Astrocyte (in vitro differentiated cells and primary cell): Measurements from ENCODE around the gene DRP2. TPM values are rescaled to one million over a fixed set of nuclear protein-coding genes. Genes with fewer than 3 reads are reported as not detected.

ENCODE experiments used
- DNase-seq: peaks from one replicate; pipeline ENCODE4 v3.0.0-alpha.2; 2010; ENCODE audit warnings: low read depth
- FAIRE-seq: peaks from 2 replicates; lab custom pipeline; 2011; peaks lifted over from hg19 to GRCh38; lab: Jason Lieb, UNC
- H2AFZ ChIP-seq: 2 replicates; pipeline ENCODE4 v1.6.0; 2012; ENCODE audit warnings: low read depth, low read length, inconsistent platforms
- H3K27ac ChIP-seq: 2 replicates; pipeline ENCODE4 v1.5.1; 2011; ENCODE audit warnings: low read depth, low read length, inconsistent platforms
- H3K27me3 ChIP-seq: 2 replicates; pipeline ENCODE4 v1.6.0; 2011; ENCODE audit warnings: low read length, inconsistent platforms; ENCODE audit not compliant: insufficient read depth
- H3K36me3 ChIP-seq: 2 replicates; pipeline ENCODE4 v1.5.1; 2011; ENCODE audit warnings: low read length, inconsistent platforms; ENCODE audit not compliant: insufficient read depth
- H3K4me1 ChIP-seq: 2 replicates; pipeline ENCODE4 v1.5.1; 2011; ENCODE audit warnings: low read length, inconsistent platforms; ENCODE audit not compliant: insufficient read depth
- H3K4me2 ChIP-seq: 2 replicates; pipeline ENCODE4 v1.6.0; 2012; ENCODE audit warnings: low read length, inconsistent platforms
- H3K4me3 ChIP-seq: 2 replicates; pipeline ENCODE4 v1.5.1; 2011; ENCODE audit warnings: low read depth, mild to moderate bottlenecking, low read length, inconsistent platforms; ENCODE audit not compliant: insufficient read depth
- H3K79me2 ChIP-seq: 2 replicates; pipeline ENCODE4 v1.6.0; 2012; ENCODE audit warnings: mild to moderate bottlenecking, low read length, inconsistent platforms; ENCODE audit not compliant: insufficient read depth
- H3K9ac ChIP-seq: 2 replicates; pipeline ENCODE4 v1.6.0; 2012; ENCODE audit warnings: mild to moderate bottlenecking, low read length, inconsistent platforms
- H3K9me3 ChIP-seq: 2 replicates; pipeline ENCODE4 v1.5.1; 2012; ENCODE audit warnings: low read depth, mild to moderate bottlenecking, low read length, inconsistent platforms; ENCODE audit not compliant: insufficient read depth
- H4K20me1 ChIP-seq: 2 replicates; pipeline ENCODE4 v1.6.0; 2012; ENCODE audit warnings: low read length, inconsistent platforms; ENCODE audit not compliant: insufficient read depth
- H3K27ac Mint-ChIP-seq: one replicate; pipeline ENCODE4 v1.8.0; 2021; ENCODE audit warnings: mild to moderate bottlenecking, mixed read lengths; ENCODE audit not compliant: unreplicated experiment
- H3K27me3 Mint-ChIP-seq: one replicate; pipeline ENCODE4 v1.8.0; 2021; ENCODE audit warnings: low read depth, mixed read lengths; ENCODE audit not compliant: unreplicated experiment
- H3K36me3 Mint-ChIP-seq: one replicate; pipeline ENCODE4 v1.8.0; 2021; ENCODE audit warnings: low read depth, mixed read lengths; ENCODE audit not compliant: unreplicated experiment
- H3K4me1 Mint-ChIP-seq: one replicate; pipeline ENCODE4 v1.8.0; 2021; ENCODE audit warnings: low read depth, mixed read lengths; ENCODE audit not compliant: unreplicated experiment
- H3K4me3 Mint-ChIP-seq: one replicate; pipeline ENCODE4 v1.8.0; 2021; ENCODE audit warnings: mild to moderate bottlenecking, moderate library complexity, mixed read lengths; ENCODE audit not compliant: unreplicated experiment
- H3K9me3 Mint-ChIP-seq: one replicate; pipeline ENCODE4 v1.8.0; 2021; ENCODE audit warnings: mild to moderate bottlenecking, mixed read lengths; ENCODE audit not compliant: unreplicated experiment
- EZH2 ChIP-seq: IDR thresholded peaks from 2 replicates; pipeline ENCODE4 v1.6.1; 2012; ENCODE audit warnings: mild to moderate bottlenecking, low read length, inconsistent platforms; ENCODE audit not compliant: insufficient read depth
- total RNA-seq: library from RNA; stranded (reverse); gene quantifications from 2 replicates; pipeline ENCODE4 v1.2.1, GENCODE V29; 2021
- TF ChIP-seq, protein P1 (sequence below): IDR thresholded peaks from 2 replicates; pipeline ENCODE4 v1.5.1; 2011; ENCODE audit warnings: low read depth, mild to moderate bottlenecking, inconsistent platforms, low read length, moderate library complexity; ENCODE audit not compliant: insufficient read depth

The DRP2 gene
- total RNA-seq, 1 donor from 2014 or later = 4.2 TPM

DNA sequence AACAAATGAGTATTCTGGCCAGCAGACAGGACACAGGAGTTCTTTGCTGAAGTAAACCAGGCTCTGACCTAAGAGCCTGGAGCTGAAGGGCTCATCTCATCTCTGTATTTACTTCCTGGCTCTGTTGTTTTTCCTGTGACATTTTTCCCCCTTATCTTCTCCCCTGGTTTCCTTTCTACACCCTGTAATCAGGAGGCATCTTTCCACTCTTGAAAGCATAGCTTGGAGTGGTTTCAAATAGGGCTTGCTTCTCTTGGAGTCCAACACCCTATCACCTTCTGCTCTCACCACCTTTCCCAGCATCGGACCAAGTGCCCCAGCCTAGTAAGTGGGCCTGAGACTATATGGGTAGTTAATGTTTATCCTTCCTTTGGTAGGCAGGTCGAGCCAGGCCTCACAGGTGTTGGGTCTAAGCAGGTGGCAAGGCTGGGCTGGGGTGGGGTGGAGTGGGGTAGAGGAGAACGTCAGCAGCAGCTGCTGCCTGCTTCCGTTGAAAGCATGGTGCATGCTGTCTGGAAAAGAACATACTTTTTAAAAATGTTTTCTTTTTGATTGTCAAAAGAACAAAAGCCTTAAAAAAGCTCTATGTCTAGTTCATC lies 1.2 kb downstream of the DRP2 start:
- TF ChIP-seq, protein P1, sequence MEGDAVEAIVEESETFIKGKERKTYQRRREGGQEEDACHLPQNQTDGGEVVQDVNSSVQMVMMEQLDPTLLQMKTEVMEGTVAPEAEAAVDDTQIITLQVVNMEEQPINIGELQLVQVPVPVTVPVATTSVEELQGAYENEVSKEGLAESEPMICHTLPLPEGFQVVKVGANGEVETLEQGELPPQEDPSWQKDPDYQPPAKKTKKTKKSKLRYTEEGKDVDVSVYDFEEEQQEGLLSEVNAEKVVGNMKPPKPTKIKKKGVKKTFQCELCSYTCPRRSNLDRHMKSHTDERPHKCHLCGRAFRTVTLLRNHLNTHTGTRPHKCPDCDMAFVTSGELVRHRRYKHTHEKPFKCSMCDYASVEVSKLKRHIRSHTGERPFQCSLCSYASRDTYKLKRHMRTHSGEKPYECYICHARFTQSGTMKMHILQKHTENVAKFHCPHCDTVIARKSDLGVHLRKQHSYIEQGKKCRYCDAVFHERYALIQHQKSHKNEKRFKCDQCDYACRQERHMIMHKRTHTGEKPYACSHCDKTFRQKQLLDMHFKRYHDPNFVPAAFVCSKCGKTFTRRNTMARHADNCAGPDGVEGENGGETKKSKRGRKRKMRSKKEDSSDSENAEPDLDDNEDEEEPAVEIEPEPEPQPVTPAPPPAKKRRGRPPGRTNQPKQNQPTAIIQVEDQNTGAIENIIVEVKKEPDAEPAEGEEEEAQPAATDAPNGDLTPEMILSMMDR = no peak
- no peak for TF ChIP-seq EZH2
- Histone ChIP-seq H3K4me3 (peak overlapping the region; percentile 57), H3K9ac (peak overlapping the region; percentile 87), H4K20me1 (no peaks in the 10 kb centered on the region), H3K27ac (peak overlapping the region; percentile 92), H3K36me3 (no peaks in the 10 kb centered on the region), H2AFZ (peak overlapping the region; percentile 56), H3K9me3 (no peaks in the 10 kb centered on the region), H3K4me1 (peaks cover 22% of the 10 kb centered on the region), H3K27me3 (no peaks in the 10 kb centered on the region), H3K4me2 (peak overlapping the region; percentile 89), H3K79me2 (peaks cover 18% of the 10 kb centered on the region)
- DNase-seq (no peak), FAIRE-seq (peak; percentile 59)
- Mint-ChIP-seq H3K27me3 (no peaks in the 10 kb centered on the region), H3K4me1 (peaks cover 10% of the 10 kb centered on the region), H3K9me3 (no peaks in the 10 kb centered on the region), H3K27ac (peak overlapping the region; percentile 18), H3K4me3 (peak overlapping the region; percentile 79), H3K36me3 (no peaks in the 10 kb centered on the region)

DNA sequence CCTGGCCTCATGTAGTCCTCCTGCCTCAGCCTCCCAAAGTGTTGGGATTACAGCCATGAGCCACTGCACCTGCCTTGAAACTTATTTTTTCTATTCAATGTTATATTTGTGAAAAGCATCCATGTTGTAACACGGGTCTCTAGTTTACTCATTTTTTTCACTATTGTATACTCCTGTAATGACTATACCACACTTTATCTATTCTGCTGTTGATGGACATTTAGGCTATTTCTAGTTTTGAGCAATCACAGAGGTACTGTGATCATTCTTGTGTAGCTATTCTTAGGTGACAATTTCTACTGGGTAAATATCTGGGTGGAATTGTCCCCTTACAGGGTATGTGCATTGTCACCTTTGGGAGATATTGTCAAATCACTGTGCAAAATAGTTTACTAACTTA lies 3.6 kb downstream of the DRP2 start:
- H3K36me3 Mint-ChIP-seq = no peaks in the 10 kb centered on the region
- Histone ChIP-seq H3K36me3 (no peaks in the 10 kb centered on the region), H3K79me2 (peaks cover 18% of the 10 kb centered on the region), H3K4me3 (no peak overlapping the region), H3K9me3 (no peaks in the 10 kb centered on the region), H3K4me1 (peaks cover 22% of the 10 kb centered on the region), H3K4me2 (no peak overlapping the region), H3K27ac (no peak overlapping the region), H2AFZ (no peak overlapping the region), H3K27me3 (no peaks in the 10 kb centered on the region), H3K9ac (no peak overlapping the region), H4K20me1 (no peaks in the 10 kb centered on the region)
- no peak for TF ChIP-seq EZH2
- no peak overlapping the region for H3K4me3 Mint-ChIP-seq
- H3K9me3 Mint-ChIP-seq = no peaks in the 10 kb centered on the region
- H3K27ac Mint-ChIP-seq = no peak overlapping the region
- no peak for DNase-seq
- H3K27me3 Mint-ChIP-seq = no peaks in the 10 kb centered on the region
- no peak for FAIRE-seq
- peaks cover 12% of the 10 kb centered on the region for H3K4me1 Mint-ChIP-seq

GRCh38 chrX:101229170-101229569 lies 9.6 kb downstream of the DRP2 start:
- FAIRE-seq (no peak), DNase-seq (peak; percentile 86)
- peaks cover 31% of the 10 kb centered on the region for H3K4me1 Mint-ChIP-seq
- no peak overlapping the region for H3K4me3 Mint-ChIP-seq
- Histone ChIP-seq H3K9ac (peak overlapping the region; percentile 28), H3K4me2 (peak overlapping the region; percentile 61), H2AFZ (no peak overlapping the region), H4K20me1 (no peaks in the 10 kb centered on the region), H3K4me3 (no peak overlapping the region), H3K36me3 (no peaks in the 10 kb centered on the region), H3K27me3 (no peaks in the 10 kb centered on the region), H3K27ac (peak overlapping the region; percentile 75), H3K4me1 (peaks cover 32% of the 10 kb centered on the region), H3K9me3 (no peaks in the 10 kb centered on the region), H3K79me2 (no peaks in the 10 kb centered on the region)
- TF ChIP-seq, protein P1 = no peak
- no peak for TF ChIP-seq EZH2
- H3K27ac Mint-ChIP-seq = peak overlapping the region; percentile 72
- no peaks in the 10 kb centered on the region for H3K27me3 Mint-ChIP-seq
- no peaks in the 10 kb centered on the region for H3K9me3 Mint-ChIP-seq
- peaks cover 4% of the 10 kb centered on the region for H3K36me3 Mint-ChIP-seq
